ENCODE data around the gene GALR2. TPM values are rescaled to one million over a fixed set of nuclear protein-coding genes. Genes with fewer than 3 reads are reported as not detected.

The GALR2 gene
- total RNA-seq, 1 donor from 2014 or later = not detected

DNA sequence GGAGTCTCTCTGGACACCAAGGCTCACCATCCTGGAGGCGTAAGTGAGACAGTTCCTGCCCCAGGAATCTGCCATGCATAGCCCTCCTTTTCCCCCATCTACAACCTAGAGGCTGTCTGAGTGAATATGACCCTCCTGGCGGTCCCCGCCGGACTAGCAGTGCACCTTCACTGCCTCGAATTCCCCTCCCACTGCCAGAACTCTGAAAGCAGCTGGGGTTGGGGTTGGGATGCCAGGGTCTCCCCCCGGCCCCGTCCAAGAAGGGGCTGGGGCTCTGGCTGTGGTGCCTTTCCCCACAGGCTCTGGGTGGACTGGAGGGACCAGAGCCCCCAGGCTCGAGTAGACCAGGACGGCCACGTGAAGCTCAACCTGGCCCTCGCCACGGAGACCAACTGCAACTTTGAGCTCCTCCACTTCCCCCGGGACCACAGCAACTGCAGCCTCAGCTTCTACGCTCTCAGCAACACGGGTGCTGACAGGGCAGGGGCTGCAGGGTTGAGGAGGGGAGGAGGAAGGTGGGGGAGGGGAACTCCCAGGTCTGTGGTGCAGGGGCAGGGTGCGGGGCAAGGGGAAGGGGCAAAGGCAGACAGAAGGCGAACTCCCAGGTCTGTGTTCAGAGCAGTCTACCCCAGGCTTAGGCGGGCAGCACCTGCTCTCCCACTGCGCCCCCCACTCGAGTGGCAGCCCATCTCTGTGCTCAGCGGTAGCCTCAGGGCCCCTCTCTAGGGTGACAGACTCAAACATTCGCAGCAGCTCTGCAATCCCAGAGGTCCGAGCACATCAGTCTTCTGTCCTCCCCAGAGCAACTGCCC lies 5.6 kb downstream of the GALR2 start:
- no peak for DNase-seq (ENCODE audit: low spot score)

DNA sequence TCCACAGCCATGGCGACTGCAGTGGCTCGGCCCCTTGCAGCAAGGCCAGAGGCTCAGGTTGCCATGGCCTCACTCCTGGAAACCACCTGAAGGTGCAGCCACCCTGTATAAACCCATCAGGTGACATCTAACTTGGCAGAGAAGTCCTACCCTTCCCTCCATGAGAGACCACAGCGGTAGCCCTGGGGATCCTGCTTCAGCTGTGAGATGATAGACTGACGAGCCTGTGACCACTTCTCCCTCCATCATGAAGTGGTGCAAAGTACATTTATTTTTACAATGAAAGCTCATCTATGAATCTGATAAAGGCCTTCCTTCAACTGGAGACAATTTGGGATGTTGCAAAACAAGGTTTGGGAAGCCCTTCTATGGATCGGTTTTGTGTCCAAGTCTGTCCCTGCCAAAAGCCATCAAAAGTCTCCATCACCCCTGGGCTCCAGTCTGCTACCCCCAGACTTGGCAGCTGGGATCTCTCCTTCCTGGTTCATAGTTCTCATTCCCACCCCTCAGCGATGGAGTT lies 6.2 kb downstream of the GALR2 start:
- DNase-seq (ENCODE audit: low spot score) = no peak

DNA sequence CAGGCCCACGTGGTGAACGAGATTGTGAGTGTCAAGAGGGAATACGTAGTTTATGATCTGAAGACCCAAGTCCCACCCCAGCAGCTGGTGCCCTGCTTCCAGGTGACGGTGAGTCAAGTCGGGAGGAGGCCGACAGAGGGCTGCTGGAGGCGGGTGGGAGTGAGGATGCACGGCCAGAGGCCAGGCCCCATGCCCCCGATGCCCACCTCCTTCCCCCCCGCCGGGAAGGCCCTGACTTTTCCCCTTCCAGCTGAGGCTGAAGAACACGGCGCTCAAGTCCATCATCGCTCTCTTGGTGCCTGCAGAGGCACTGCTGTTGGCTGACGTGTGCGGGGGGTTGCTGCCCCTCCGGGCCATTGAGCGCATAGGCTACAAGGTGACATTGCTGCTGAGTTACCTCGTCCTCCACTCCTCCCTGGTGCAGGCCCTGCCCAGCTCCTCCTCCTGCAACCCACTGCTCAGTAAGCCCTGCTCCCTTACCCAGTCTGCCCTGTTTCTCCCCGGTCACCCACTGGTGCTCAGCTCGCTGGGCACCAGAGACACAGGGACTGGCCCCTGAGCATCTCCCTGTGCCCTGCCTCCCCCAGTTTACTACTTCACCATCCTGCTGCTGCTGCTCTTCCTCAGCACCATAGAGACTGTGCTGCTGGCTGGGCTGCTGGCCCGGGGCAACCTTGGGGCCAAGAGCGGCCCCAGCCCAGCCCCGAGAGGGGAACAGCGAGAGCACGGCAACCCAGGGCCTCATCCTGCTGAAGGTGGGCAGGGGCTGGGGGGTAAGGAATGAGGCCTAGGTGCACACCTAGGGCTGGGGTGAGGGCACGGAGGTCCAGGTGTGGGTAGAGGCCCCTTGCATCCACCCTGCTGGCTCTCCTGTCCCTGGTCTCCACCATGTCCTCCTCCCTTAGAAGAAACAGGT lies 7.0 kb downstream of the GALR2 start:
- no peak for DNase-seq (ENCODE audit: low spot score)

DNA sequence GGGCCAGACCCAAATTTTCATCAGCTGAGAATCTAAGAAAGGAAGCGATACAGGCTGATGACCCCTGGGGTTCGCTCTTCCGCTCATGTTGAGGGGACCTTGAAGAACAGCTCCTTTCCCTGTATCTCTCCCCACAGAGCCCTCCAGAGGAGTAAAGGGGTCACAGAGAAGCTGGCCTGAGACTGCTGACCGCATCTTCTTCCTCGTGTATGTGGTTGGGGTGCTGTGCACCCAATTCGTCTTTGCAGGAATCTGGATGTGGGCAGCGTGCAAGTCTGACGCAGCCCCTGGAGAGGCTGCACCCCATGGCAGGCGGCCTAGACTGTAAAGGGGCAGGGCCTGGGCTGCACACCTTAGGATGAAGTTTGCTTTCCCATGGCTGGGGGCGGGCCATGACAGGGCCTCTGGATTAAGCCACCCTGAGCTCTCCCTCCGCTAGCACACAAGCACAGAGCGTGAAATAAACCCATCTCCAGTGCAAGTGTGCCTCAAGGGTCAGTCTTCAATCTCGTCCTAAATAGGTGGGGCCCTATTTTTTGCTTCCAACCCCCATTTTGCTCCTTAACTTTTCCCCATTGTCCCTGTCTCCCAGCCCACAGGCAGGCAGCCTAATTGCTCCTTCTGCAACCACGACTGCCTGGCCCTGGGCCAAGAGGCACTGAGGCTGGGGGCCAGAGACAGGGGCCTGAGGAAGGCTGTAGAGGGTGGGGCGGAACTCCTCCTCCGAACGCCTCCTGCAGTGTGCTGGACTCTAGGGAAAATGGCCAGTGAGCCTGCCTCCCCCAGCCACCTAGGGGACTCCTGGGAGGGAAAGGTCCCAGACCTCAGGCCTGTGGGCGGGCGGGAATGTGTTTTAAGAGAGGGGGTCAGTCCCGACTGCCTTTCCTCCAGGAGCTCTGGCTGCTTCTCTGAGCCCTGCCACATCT lies 8.0 kb downstream of the GALR2 start:
- no peak for DNase-seq (ENCODE audit: low spot score)

DNA sequence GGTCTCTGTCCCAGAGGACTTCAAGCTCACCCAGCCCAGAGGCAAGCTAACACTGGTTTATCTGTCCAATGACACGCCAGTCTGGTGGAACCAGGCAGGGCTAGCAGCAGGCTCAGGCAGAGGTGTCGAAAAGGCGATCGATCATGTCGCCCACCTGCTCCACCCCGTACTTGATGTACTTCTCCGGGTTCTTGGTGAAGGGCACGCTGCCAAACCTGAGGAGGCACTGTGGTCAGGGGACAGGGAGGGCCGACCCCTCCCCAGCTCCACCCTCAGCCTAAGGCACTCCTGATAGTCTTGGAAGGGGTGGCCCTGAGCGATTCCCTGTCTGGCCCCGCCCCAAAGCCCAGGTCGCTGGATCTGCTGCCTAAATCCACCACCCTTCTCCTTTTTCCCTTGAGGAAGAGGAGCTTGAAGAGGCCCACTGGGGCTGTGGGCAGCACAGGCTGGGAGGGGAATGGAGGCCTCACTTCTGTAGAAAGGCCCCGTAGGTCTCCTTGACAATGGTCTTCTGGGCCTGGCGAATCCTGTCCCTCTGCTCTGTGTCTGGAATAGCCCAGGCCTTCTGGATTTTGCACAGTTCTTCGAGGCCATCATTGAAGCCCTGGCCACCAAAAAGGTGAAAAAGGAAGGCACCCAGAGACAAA lies 9.1 kb downstream of the GALR2 start:
- DNase-seq (ENCODE audit: low spot score) = no peak

DNA sequence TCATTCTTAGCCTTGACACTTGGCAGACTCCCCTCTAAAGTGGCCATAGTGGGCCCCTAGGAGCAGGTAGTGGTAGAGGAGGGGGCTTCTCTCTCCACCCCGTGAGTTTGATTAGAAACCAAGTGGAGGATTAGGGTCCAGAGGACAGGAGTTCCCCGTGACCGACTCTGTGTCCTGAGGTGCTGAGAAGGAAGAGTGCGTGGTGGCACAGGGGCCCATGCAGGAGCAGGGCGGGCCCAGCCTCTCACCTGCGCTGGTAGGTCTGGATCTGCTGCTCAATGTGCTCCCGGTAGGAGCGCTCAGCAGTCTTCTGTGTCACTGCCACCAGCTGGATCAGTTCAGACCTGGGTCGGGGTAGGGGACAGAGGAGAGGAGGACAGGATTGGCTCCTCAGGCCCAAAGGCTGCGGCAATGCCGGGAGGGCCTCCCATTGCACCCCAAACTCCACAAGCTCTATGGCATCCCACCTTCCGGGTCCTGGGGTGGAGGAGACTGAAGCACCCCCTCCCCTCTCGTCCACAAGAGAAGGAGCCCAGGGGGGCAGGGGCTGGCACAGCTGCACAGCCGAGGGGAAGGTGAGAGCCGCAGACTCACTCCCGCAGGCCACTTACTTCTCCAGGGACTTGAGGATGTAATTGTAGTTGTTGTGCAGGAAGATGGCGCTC lies 10.6 kb downstream of the GALR2 start:
- DNase-seq (ENCODE audit: low spot score) = no peak

DNA sequence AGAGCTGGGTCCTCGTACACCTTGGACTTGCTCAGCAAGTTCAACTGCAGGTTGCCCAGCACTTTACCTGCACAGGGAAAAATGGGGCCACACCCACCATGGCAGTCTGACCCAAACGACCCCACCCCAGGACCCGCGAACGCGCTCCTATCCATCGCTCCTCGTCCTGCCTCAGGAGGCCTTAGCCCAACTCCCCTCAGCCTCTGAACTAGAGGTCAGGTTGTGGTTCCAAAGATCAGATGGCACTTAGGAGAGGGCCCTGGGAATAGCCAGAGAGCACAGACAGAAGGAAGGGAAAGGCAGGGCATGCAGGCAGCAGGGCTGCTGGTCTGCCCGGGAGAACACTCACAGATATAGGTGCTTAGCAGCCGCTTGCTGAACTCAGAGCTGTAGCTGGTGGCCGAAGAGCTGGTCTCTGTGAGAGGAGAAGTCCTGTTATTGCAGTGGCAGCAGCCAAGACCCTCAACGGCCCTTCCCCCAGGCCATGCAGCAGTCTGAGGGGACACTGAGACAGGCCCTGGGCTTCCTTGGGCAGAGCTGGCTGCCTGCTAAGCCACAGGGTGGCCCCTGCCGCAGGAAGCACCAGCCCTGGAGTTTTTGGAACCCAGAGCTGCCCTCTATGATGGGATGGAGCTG lies 11.3 kb downstream of the GALR2 start:
- DNase-seq (ENCODE audit: low spot score) = no peak

DNA sequence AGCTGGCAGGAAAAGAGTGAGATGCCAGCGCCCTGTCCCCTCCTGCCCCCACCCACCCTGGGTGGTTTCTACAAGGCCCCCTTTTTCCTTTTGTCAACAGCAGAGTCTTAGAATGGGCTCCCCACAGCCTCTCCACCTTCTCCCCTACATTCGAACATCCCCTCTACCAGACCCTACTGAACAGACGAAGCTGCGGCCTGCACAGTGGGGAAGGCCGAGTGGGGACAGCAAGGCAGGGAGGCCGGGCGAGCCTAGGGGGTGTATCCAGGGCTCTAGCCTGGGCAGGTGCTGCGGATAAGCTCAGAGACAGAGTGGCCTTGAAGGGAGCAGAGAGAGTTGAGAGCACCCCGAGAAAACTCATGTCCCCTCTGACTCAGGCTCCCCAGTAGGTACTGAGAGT lies 11.8 kb downstream of the GALR2 start:
- DNase-seq (ENCODE audit: low spot score) = no peak

DNA sequence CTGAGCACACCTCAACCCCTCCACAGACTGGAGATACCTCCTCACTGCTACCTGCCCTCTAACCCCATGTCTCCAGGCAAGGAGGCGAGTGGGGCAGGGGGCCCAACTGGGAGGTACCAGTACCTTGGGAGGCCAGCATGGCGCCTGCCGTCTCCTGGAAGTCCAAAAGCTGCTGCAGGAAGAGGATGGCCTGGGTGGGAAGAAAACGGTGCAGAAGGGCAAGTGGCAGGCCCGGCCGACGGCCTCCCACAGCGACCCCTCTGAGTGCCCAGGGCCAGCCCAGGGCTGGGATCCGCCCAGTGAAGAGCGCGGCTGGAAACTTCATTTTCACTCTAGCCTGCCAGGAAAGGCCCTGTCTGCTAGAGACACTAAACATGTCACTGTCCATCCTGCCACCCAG lies 12.9 kb downstream of the GALR2 start:
- DNase-seq (ENCODE audit: low spot score) = no peak

DNA sequence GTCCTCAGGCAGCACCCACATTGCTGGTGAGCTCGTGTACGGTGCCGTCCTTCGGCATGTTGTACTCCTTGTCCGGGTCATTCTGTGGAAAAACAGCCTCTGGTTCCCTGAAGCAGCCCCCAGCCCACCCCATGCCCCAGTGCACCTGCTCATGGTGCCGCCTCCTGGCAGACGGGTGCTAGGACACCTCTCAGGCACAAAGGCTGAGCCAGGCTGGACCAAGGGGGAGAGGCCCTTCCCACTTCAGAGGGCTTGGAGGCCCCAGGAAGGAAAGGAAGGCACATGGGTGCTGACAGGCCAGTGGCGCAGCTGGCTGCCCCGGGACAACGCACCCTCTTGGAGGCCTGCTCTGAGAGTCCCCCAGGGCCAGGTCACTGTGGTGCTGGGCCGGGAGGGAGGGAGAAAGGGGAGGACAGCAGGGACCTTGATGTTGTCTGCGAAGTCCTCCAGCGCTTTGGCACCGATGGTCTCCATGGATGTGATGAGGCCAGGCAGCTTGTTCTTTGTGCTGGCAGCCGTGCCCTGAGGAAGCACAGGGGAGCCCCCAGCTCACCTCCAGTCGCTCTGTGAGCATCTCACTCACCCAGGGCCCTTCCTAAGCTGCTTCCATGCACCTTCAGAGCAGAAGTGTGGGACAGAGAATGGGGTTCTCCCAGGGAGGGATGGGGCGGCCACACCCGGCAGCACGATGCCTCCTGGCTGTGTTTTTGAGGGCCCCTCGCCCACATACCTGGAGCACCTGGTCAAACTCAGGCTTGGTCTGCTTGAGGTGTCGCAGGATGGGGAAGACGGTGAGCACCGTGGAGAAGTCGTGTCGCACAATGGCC lies 13.7 kb downstream of the GALR2 start:
- DNase-seq (ENCODE audit: low spot score) = no peak

DNA sequence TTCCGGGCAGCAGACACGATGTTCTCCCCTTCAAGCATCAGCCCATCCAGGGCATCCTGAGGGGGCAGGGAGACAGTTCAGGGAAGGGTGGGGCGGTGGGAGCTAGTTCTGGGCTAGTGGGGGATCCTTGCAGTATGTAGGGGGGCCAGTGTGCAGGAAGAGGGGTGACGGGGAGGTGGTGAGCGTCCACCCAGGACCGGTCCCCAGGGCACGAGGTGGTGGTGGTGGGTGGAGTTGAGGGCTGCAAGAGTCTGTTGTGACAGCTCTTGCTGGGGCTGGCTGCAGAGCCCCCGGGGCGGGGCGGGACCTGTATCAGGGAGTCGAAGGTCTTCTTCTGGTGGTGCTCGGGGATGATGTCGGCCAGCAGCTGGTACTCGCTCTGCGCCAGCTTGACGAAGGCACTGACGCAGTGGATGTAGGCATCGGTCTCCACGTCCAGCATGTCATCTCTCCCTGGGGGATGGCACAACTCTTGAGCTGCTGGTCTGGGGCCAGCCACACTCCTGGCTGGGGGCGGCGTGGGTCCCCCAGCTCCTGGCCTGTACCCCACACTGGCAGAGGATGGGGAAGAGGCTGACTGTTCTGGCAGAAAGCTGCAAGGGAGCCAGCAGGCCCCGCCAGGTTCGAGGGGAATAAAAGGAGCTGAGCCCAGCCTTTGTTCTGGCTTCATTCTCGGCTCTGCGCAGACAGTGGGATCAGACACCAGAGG lies 14.4 kb downstream of the GALR2 start:
- no peak for DNase-seq (ENCODE audit: low spot score)

DNA sequence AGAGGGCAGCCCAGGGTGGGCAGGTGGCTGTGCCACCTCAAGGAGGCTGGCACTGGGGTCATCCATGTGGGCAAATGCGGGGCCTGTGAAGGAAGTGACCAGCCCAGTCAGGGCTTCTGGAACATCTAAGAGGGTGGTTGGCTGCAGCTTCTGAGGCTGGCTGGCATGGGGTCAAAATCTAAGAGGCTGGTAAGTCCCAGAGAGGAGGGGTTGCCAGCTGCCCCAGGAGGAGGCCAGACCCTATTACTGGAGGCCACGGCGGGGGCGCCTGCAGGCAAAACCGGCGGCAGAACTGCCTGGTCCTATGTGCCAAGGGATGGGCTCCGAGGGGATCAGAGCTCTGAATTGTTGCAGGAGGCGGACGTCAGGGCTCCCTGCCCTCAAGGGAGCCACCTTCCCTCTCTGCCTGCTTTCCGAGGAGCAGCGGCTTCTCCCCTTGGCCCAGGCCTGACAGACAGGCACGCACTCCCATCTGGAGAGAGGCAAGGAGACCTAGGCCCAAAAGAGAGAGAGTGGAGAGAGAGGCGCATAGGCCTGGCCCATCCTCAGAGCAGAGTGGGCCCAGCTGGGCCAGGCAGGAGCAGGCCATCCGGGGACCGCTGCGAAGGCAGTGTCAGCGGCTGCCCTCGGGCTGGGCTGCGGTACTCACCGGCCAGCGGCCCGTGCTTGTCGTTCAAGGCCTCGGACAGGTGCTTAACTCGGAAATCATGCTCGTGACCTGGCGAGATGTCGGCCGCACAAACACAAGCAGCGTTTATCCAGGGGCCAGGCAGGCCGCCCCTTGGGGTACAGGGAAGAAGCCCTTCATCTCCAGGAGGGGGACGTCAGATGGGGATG lies 15.3 kb downstream of the GALR2 start:
- no peak for DNase-seq (ENCODE audit: low spot score)

DNA sequence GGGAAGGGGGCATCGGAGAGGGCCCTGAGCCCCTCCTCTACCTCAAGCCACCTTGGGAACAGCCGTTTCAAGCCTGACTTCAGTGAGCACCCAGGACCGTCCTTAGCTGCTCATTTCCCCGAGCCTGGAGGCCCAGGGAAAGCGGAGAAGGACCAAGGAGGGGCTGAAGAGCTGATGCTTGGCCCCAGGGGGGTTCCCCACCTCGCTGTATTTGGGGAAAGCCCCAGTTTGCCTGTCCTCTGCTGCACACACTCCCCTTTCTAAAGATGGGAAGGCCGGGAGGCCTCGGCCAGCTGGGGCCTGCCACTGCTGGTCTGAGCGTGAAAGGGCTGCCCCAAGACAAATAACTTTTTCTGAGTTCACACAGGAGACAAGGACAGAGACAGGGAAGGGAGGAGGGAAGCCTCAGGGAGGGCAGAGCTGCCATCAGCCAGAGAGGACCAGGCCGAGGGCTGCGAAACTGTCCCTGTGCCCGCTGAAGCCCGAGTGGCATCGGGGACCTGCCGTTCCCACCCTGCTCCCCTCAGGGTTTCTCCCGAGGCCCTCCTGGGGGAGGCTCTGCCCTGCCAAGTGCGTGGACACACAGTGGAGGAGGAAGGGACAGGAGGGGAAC lies 16.0 kb downstream of the GALR2 start:
- DNase-seq (ENCODE audit: low spot score) = no peak

DNA sequence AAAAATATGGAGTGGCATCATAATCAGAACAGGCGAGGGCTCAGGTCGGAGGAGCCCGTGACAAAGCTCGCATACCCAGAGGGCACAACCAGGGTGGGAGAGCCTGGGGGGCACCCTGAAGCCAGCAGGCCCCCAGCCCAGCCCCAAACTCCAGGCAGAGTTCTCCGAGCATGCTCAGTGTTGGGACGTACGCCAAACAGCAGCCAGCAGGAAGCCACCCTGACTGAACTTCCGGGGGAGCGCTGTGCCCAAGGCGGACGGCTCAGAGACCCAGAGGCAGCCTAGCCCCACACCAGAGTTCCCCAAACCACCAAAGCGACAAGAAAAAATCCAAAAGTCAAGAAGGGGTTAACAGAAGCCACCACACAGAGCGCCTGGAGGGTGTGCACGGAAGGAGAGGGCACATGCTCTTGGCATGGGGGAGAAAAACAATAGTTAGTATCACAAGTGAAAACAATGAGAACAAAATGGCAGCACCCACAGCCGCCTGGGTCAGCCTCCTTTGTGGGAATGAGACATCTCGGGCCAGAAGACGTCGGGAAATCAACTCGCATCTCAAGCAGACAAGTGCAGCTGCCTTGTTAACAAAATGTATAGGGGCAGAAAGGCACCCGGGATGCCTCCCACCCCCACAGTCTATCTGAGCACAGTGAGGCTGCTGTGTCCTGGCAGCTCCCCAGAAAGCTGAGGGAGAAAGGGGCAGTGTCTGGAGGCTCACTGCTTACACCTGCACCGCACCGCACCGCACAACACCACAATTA lies 17.1 kb downstream of the GALR2 start:
- no peak for DNase-seq (ENCODE audit: low spot score)

DNA sequence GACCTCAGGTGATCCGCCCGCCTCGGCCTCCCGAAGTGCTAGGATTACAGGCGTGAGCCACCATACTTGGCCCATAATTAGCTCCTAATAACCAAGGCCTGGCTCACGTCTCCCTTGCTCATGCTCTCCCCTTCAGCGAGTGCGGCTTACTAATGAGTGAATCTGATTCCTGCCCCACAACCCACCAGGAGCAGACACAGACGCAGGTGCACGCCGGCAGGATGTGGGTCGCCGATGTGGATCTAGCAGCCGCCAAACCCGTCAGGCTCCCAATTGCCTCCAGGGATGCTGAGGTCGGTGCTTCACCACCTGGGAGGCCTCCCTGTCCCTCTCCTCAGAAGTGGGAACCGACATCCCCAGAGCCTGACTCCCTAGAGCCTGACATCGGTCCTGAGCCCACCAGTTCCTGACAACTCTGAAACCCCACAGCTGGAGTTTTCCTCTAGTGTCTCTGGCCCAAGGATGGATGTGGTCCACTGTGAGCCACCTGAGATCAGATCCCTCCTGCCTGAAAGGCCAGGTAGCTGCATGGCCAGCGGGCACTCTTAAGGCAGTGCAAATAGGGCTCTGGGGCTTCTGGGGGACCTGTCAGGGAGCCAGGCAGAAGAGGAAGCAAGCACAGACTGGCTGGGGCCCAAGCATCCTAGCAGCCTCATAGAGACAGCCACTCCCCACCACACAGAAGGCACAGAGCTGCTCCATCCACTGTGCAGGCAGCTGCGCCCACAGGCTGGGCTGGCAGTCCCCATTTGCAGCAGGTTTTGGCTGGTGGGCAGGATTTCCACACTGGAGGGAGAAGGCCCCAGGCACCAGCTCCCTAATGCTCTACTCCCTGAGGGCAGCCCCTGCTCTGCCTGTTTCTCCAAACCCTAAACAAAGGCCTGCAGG lies 18.2 kb downstream of the GALR2 start:
- no peak for DNase-seq (ENCODE audit: low spot score)

Data from ureter (tissue), 1 donor.